Right renal pelvis (tissue), 4 donors: ENCODE data around the gene MTHFD1L. TPM values are rescaled to one million over a fixed set of nuclear protein-coding genes. Genes with fewer than 3 reads are reported as not detected.
A peak's percentile ranks its signal among the peaks of the same experiment; 100 is the strongest.

Experiments used
- DNase-seq, 4 donors: peaks; one replicate each; pipeline ENCODE4 v3.0.0-alpha.2; 2013; ENCODE audit warnings: low read depth in 4 of 4, low spot score in 3 of 4, missing footprints in 1 of 4
- polyA plus RNA-seq, 4 donors: library from polyadenylated mRNA; unstranded; fragments of 120-200 nt; gene quantifications; one replicate each; pipeline ENCODE4 v1.2.1, GENCODE V29; 2013; ENCODE audit not compliant: insufficient read length in 4 of 4

Gene MTHFD1L
- polyA plus RNA-seq, 4 donors = 16.2 to 19.4 (median 18.0) TPM

DNA sequence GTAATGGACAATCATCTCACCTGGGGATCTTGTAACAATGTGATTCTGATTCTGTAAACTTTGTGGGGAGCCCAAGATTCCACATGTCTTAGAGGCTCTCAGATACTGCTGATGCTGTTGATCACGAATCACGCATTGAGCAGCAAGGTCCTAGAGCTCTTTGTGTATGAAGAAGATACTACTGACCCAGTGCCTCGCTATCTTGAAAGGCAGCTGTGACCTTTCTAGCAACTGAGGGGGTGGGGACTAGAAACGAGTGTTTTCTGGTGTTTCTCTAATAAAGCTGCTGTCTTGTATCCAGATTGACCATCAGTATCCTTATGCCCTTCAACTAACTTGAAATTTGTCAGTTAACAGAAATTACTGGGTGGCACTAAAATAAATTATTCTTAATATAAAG is 142.9 kb downstream of the MTHFD1L start:
- no peak for DNase-seq

DNA sequence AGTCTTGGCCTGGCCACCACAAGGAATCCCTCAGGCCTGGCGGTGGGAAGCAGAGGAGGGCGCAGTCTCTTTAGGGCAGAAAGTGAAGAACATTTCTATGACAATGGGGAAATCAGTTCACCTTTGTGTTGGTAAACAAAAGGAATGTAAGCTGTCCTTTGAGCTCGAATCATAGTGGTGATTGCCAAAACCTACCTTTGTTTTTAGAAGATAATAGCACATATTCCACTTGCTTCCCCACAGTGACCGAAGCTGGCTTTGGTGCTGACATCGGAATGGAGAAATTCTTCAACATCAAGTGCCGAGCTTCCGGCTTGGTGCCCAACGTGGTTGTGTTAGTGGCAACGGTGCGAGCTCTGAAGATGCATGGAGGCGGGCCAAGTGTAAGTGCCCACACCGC is 144.1 kb downstream of the MTHFD1L start:
- DNase-seq = no peak

DNA sequence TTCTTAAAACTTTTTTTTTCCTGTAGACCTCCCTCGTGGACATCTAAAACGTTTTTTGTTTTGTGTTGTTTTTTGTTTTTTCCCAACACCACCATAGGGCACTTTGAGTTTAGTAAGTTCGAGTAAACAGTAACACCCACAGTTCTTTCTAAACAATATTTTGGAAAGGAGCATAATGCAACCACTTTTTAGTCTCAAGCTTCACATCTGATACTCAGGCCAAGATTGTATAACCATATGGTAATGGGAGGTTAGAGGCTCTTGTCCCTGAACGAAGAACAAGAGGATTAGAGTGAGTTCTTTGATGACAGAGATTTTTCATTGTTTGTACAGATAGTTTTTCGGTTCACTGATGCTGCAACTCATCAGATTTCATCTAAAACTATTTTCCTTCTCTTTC is 144.6 kb downstream of the MTHFD1L start:
- no peak for DNase-seq

DNA sequence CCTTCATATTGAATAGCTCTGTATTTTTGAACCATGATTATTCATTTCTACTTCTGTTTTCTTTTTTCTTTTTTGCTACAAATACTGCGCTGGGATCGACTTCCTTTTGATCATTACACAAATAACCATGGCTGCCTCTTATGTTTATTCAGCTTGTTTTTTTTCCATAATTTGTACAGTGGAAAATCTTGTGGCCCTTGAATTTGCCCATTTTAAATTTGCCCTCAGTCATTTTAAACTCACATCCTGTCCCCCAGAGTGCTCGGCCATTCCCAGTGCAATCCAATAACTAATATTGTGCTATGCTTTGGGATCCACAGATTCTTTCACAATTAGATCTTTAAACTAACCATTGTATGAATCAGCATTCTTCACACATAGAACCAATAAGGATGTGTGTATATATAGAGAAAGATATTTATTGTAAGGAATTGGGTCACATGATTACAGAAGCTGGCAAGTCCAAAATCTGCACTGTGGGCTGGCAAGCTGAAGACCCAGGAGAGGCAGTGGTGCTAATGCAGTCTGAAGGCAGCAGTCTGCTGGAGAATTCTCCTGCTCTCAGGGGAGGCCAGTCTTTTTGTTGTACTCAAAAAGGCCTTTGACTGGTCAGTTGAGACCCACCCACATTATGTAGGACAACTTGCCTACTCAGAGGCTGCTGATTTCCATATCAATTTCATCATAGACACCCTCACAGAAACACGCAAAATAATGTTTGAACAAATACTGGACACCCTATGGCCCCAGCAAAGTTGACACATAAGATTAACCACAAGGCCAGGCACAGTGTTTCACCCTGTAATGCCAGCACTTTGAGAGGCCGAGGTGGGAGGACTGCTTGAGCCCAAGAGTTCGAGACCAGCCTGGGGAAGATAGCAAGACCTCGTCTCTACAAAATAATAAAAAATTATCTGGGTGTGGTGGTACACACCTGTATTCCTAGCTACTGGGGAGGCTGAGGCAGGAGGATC is 147.1 kb downstream of the MTHFD1L start:
- no peak for DNase-seq

DNA sequence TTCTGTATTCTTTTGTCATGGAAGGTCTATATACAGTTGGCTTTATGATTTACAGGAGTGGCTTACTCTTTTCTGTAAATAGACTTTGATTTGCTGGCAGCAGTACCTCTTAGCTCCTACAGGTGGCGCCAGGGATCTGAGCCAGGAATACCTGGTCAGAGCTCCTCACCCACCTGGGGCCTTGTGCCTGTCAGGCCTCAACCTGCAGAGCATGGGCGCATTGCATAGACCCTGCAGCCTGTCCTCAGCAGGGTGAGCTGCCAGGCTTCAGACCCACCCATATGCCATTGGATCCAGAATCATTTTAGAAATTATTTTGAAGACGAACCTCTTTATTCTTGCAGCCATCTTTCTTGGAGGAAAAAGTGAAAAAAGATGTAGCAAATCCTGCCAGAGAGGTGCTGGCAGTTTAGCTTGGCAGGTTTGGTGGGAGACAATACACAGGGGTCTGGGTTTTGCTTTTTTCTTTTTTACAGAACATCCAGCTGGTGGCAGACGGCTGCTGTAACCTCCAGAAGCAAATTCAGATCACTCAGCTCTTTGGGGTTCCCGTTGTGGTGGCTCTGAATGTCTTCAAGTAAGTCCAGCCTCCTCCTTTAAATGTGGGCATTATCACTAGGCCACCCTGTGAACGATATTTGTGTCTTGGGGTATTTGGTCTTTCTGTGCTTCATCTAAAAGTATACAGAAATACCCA is 149.1 kb downstream of the MTHFD1L start:
- DNase-seq = peak; percentile 65 to 75 (median 70)

DNA sequence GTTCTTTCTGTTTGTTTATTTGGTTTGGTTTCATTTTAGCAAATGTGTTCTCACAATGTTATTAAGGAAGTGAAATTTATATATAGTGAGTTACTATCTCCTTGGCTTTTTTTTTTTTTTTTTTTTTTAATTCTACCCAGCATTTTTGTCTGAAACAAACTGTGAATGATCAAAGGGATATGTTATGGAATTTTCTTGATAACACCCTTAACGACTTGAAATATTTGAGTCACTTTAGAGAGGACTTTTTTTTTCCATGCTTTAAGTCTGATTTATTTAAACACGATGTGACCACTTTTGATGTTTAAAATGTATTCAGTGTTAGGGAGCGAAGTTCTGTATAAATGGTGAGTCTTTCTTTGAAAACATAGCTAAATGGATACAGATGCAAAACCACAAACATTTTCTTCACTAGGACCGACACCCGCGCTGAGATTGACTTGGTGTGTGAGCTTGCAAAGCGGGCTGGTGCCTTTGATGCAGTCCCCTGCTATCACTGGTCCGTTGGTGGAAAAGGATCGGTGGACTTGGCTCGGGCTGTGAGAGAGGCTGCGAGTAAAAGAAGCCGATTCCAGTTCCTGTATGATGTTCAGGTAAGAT is 149.7 kb downstream of the MTHFD1L start:
- DNase-seq = no peak

DNA sequence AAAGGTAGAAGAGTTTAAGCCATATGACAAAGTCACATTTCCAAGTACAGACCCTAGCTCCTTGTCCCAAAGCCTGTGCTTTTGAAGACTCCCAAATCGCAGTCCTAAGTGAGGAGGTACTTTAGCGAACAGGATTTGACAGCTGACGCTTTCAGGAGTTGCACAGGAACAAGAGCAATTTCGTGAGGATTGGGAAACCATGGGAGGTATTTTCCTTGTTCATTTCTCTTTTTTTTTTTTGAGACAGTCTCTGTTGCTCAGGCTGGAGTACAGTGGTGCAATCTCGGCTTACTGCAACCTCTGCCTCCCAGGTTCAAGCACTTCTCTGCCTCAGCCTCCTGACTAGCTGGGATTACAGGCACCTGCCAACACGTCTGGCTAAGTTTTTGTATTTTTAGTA is 150.6 kb downstream of the MTHFD1L start:
- DNase-seq = no peak

DNA sequence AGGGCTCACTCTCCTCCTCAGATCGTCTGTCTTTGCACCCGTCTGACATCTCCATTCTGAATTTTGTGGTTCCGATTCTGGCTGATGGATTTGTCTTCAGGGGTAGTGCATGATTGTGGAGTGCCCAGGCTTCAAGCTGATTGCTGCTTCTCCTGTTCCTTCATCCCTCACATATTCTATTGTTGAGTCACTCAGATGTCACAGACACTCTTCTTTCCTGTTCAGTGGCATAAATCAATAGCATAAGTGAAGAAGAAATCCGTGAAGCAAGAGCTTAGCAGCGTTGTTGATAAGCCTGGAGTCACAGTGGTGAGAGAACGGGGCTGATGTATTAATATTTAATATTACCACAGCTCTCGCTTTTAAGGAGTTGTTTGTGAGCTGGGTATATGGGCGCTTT is 152.5 kb downstream of the MTHFD1L start:
- DNase-seq = no peak

DNA sequence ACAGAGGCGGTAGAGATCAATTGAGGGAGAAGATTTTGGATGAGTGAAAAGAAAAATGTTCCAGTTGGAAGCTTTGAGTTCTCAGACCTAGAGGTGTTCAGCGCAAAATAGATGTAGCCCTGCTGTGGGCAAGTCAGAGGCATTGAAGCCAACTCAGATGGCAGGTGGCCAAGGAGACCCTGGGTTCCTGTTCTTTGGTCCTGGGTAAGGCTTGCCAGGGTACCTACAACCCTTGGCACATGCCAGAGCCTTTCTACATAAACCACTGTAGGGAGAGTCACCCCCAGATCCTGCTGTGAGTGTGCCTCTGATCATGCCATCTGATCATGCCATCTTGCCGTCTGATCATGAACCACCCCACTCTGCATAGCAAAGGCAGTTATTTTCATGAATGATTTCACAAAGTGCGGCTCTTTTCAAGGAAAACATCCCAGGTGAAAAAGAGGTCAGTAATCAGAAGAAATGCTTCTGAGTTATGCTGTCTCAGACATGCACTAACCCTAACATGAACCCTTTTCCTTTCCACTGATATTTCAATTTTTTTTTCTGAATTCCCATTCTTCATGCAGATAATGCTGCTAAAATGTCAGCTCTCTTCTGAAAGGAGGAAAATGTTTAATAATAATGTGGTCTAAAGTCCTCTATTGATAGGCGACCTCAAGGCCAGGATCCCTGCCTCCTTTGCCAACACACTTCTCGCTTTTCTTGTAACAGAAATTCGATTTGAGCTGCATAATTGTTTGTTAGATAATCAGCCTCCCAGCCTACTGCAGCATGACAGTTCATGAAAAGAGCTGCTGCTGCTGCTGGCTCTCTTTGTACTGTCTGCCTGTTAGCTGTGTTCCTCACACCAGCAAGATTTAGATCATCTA is 153.6 kb downstream of the MTHFD1L start:
- no peak for DNase-seq

DNA sequence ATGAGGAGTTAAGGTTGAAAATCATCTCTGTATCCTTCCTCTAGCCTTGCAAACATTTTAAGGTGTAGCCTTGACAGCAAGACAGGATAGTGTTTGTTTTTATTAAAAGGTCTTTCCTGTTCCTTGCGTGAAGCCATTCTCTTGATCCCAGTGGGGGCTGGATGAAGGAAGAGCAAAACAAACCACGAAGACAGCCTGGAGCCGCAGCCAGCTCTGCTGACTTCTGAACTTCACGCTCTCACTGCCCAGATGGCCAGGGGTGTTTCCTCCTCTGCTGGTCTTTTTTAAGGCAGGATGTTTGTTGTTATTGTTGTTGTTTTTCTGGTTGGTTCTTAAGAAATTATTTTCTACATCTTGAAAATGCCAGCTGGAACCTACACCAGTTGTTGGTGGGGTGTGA is 156.4 kb downstream of the MTHFD1L start:
- DNase-seq = no peak

DNA sequence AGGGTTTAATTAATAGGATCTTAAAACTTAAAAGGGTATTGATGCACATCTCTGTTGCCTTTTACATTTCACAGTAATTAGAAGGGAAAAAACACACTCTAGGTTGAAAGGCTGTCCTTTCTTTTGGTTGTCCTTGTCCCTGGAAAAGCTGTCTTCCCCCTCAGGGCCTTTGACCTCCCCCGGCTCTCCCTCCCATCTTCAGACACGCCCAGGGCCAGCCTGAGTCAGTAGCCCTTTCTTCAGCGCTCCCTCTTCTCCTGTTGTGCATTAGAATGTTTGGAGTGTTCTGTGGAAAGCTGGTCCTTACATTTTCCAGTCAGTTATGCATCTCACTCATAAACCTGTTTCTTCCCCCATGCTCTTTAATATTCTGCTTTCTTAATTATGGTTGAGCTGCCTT is 157.0 kb downstream of the MTHFD1L start:
- DNase-seq = no peak

DNA sequence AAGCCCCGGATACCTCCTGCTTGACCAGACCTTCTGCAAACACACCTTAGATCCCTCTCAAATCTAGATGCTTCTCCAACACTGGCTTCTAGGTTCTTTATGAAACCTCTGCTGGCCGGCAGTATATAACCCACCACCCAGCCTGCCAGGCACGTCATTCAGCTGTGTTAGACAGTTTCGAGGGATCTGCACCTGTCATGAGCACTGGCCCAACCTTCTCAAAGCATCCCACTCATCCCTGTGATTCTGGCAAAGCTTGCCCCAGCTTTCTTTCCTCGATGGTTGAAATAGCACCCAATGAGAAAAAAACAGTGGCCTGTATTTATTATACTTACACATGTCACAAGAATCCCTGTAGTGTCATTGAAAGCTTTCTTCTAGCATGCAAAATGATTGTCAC is 157.8 kb downstream of the MTHFD1L start:
- no peak for DNase-seq

DNA sequence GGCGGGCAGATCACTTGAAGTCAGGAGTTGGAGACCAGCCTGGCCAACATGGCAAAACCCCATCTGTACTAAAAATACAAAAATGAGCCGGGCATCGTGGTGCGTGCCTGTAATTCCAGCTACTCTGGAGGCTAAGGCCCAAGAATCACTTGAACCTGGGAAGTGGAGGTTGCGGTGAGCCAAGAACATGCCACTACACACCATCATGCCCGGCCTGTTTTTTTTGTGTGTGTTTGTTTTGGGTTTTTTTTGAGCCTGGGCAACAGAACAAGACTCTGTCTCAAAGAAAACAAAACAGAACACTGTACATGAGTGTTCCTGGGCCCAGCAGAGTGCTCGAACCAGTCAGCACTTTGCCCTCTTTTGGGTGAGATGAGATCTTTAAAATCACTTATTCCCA is 159.1 kb downstream of the MTHFD1L start:
- no peak for DNase-seq

DNA sequence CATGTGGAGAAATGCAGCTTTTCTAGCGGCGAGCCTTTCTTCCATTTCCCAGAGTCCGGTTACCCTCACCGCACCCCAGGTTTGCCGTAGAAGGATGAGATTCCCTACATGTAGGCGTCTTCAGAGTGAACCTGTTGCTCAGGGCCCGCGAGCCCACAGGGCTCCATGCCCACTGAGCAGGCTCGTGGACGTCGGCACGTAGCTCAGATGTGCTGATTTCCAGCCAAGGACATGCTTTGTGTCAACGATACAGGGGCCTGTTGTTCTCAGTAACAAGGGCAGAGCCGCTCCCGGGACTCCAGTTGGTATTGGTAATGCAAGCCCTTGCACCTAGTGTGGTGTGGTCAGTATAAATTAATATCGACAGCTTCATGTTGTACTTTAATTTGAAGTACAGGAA is 159.6 kb downstream of the MTHFD1L start:
- no peak for DNase-seq

DNA sequence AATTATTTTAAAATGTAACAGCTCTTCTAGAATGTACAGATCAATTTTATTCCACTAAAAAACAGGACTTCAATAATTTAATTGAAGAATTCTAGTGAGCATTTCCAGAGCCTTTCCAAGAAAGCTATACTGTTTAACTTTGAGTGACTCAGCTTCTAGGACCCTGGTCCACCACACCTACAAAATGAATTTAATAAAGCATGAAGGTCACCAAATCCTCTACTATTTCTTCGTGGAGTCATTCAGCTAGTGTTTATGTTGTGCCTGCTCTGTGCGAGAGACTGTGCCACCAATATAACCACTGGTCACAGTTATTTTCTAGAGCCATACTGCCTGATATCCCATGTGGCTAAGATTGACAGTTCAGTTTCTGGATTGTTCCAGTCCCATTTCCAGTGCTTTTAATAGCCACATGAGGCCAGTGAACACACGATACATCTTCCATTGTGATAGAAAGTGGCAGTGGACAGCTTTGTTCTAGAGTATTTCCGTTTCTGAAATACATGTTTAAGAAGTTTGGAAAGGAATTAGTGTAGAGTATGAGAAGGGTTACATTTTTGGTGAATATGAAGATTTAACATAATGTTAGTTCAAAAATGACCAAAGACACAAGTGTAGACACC is 160.7 kb downstream of the MTHFD1L start:
- no peak for DNase-seq

DNA sequence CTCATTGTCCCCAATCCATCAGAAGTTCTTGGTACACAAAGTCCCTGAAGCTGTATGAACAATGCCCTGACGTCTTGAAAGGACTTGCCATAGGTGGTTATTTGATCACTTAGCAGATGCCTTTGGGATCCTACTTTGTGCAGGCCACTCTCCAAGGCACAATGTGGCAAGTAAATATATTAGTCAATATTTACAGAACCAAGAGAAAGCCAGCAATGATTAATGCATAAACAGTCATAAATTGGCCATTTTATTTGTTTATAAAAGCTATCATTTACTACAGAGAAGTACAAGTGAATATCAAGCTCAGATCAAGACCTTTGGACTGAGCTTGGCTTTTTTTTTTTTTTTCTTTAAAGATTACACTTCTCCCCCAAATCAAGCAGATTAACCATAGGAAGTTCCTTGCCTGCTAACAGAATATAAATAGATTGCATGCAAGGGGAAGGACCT is 161.8 kb downstream of the MTHFD1L start:
- DNase-seq = no peak

DNA sequence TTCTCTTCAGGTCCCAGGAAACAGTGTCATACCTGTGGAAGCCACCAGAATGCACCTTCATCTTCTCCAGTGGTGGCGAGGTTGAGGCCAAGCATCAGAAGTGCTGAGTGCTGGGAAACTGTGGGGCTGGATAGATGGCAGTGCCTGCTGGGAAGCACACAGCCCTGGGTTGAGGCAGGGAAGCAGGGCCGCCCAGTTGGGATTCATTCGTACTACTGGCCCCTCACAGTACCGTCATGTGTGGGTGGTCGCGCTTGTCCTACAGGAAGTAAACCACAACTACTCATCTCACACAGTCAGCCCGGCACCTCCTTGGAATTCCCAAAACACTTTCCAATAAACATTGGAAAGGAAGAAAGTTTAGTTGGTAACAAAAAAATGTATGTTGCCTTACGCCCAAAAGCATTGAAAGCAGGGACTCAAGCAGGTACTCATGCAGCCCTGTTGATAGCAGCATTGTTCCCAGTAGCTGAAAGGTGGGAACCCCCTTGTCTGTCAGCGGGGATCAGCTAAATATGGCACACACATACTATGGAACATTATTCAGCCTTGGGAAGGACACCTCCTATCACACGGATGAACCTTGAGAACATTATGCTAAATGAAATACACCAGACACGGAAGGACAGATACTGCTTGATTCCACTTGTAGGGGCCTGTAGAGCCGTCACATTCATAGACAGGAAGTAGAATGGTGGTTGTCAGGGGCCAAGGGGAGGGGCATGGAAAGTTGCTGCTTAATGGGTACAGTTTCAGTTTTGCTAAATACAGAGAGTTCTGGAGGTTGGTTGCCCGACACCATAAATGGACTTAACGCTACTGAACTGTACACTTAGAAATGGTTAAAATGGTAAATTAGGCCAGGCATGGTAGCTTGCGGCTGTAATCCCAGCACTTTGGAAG is 162.7 kb downstream of the MTHFD1L start:
- DNase-seq = no peak

DNA sequence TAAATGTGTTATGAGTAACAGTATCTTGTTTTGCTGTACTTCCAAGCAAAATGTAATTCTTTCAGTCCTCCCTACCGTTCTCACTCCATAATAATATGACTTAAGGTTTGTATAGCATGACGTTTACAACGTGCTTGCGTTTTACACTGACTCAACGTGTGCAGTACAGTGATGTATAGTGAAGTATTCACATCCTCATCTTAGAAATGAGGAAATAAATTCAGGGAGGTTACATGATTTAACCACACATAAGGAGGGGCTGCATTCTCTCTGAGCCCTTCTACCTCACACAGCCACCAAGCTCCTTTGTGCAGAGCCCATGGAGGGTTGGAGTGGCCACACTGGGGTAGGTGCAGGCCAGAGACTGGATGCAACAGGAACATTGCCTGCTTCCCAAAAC is 164.5 kb downstream of the MTHFD1L start:
- no peak for DNase-seq

DNA sequence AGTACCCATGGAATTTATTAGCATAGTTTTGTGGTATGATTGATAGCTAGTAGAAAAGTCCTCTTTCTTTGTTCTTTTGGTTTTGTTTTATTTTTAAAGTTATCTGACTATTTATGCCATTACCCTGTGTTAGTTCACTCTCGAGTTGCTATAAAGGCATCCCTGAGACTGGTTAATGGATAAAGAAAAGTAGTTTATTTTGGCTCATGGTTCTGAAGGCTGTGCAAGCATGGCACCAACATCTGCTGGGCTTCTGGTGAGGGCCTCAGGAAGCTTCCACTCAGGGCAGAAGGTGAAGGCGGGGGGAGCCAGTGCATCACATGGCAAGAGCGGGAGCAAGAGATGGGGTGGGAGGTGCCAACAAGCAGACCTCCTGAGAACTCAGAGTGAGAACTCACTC is 166.5 kb downstream of the MTHFD1L start:
- DNase-seq = no peak
